NOMO-1 treated with DMSO at 0.1 percent for 48 hours (cell line): ENCODE measurements around the gene TIGD1.

Source experiments
- DNase-seq: peaks from one replicate; lab custom pipeline; 2025; ENCODE audit not compliant: unreplicated experiment; lab: John Stamatoyannopoulos, UW

TIGD1 gene

GRCh38 chr2:232524771-232525170 lies 25.6 kb downstream of the TIGD1 start:
- DNase-seq: no peak

GRCh38 chr2:232523682-232524597 lies 26.4 kb downstream of the TIGD1 start:
- peak; percentile 67 for DNase-seq

GRCh38 chr2:232523402-232523681 lies 27.0 kb downstream of the TIGD1 start:
- no peak for DNase-seq

GRCh38 chr2:232522623-232523401 lies 27.5 kb downstream of the TIGD1 start:
- no peak for DNase-seq

GRCh38 chr2:232521959-232522622 lies 28.3 kb downstream of the TIGD1 start:
- DNase-seq: peak; percentile 18

GRCh38 chr2:232521098-232521497 lies 29.3 kb downstream of the TIGD1 start:
- no peak for DNase-seq

- no peak for DNase-seq
Observed at GRCh38 chr2:232520489-232520888, 29.9 kb downstream of the TIGD1 start.

GRCh38 chr2:232519581-232520438 lies 30.5 kb downstream of the TIGD1 start, which contains the start of gene PRSS56:
Gene PRSS56 (plus strand): TSS chr2:232520388. CDS start chr2:232520599, 211 bp downstream.
- no peak for DNase-seq

GRCh38 chr2:232518844-232519243 lies 31.5 kb downstream of the TIGD1 start:
- DNase-seq: no peak

- DNase-seq: no peak
Observed at GRCh38 chr2:232516551-232516950, 33.8 kb downstream of the TIGD1 start.

- DNase-seq: no peak
Observed at GRCh38 chr2:232515639-232516038, 34.7 kb downstream of the TIGD1 start.

GRCh38 chr2:232513353-232513752 lies 37.0 kb downstream of the TIGD1 start:
- no peak for DNase-seq

GRCh38 chr2:232512602-232513001 lies 37.8 kb downstream of the TIGD1 start:
- DNase-seq: no peak

GRCh38 chr2:232511336-232511890 lies 38.9 kb downstream of the TIGD1 start:
- no peak for DNase-seq

GRCh38 chr2:232508251-232508650 lies 42.1 kb downstream of the TIGD1 start:
- DNase-seq: no peak

- no peak for DNase-seq
Observed at GRCh38 chr2:232506709-232507108, 43.6 kb downstream of the TIGD1 start.

GRCh38 chr2:232505856-232506255 lies 44.5 kb downstream of the TIGD1 start:
- no peak for DNase-seq

GRCh38 chr2:232504438-232504837 lies 45.9 kb downstream of the TIGD1 start:
- DNase-seq: no peak

GRCh38 chr2:232503809-232504323 lies 46.5 kb downstream of the TIGD1 start:
- no peak for DNase-seq
